ENCODE data around the gene RPS6KA2.

- TF ChIP-seq CTCF (optimal IDR thresholded peaks at IDR 0.05 in 1 of 3, IDR thresholded peaks at IDR 0.05 in 1 of 3, conservative IDR thresholded peaks at IDR 0.05 in 1 of 3; ENCODE audit: extremely low read depth in 1 of 3, insufficient read depth in 2 of 3, low read length in 3 of 3): no peak
- no peak for TF ChIP-seq EZH2 (IDR thresholded peaks at IDR 0.05; ENCODE audit: low read length)
Measured at GRCh38 chr6:166595061-166595780, 31.8 kb downstream of the RPS6KA2 start.
